ENCODE results near the gene PRKG1.

GRCh38 chr10:51567271-51567670 lies 493.0 kb downstream of the PRKG1 start:
- TF ChIP-seq POLR2A (IDR thresholded peaks at IDR 0.05; ENCODE audit: low read depth, low read length) (no peak), POLR2AphosphoS5 (IDR thresholded peaks at IDR 0.05; ENCODE audit: low read depth, low read length) (no peak), POU2F2 (IDR thresholded peaks at IDR 0.05; ENCODE audit: low read depth, low read length) (no peak), SPI1 (IDR thresholded peaks at IDR 0.05; ENCODE audit: low read depth, low read length) (no peak), TAF1 (IDR thresholded peaks at IDR 0.05; ENCODE audit: low read depth, low read length) (no peak), PAX5 (IDR thresholded peaks at IDR 0.05; ENCODE audit: insufficient read depth, low read length, severe bottlenecking) (no peak)

Measured in GM12891 (cell line).